LNCAP (cell line): ENCODE data around the gene PPP2R5D.

Experiments
- TF ChIP-seq, protein P1 (sequence below): fragments of 450-650 bp; IDR thresholded peaks from 2 replicates; pipeline ENCODE4 v1.5.1; 2017; ENCODE audit warnings: mild to moderate bottlenecking

PPP2R5D gene

DNA sequence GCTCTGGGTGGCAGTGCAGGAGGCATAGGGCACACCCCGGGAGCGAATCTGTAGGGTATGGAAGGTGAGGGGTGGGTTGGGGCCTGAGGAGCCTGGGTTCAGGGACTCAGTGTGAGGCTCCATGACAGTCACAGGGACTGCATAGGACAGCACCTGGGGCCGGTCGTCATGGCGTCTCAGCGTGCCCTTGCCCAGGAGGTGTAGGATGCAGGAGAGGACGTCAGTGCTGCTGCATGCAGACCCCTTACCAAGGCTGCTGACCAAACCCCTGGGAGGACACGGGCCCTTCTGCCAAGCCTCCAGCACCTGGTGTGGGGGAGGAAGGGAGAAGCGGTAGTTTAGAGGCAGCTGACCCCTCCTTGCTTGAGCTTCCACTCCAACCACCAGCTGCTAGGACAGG is 53.3 kb downstream of the PPP2R5D start:
- TF ChIP-seq, protein P1, sequence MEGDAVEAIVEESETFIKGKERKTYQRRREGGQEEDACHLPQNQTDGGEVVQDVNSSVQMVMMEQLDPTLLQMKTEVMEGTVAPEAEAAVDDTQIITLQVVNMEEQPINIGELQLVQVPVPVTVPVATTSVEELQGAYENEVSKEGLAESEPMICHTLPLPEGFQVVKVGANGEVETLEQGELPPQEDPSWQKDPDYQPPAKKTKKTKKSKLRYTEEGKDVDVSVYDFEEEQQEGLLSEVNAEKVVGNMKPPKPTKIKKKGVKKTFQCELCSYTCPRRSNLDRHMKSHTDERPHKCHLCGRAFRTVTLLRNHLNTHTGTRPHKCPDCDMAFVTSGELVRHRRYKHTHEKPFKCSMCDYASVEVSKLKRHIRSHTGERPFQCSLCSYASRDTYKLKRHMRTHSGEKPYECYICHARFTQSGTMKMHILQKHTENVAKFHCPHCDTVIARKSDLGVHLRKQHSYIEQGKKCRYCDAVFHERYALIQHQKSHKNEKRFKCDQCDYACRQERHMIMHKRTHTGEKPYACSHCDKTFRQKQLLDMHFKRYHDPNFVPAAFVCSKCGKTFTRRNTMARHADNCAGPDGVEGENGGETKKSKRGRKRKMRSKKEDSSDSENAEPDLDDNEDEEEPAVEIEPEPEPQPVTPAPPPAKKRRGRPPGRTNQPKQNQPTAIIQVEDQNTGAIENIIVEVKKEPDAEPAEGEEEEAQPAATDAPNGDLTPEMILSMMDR: no peak

DNA sequence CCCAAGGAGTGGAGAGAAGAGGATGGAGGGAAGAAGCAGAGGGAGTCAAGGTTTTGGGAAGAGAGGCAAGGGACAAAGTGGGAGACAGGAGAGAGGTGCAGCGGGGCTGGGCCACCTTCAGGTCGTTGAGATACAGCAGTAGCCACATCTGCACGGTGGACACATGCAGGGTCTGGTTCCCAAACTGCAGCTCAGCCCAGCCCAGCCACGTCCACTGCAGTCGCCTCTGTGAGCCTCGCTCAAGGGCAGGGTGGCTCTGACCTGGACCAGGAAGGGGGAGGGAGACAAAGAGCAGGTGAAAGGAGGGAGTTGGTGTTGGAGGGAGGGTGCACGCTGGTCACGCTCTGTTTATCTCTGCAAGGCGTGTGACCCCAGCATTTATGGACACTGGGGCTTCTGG is 54.4 kb downstream of the PPP2R5D start:
- TF ChIP-seq, protein P1: no peak

GRCh38 chr6:43040542-43041257 is 56.3 kb downstream of the PPP2R5D start:
- TF ChIP-seq, protein P1: no peak

- TF ChIP-seq, protein P1: no peak
Measured at GRCh38 chr6:43043310-43043709, 58.9 kb downstream of the PPP2R5D start.

DNA sequence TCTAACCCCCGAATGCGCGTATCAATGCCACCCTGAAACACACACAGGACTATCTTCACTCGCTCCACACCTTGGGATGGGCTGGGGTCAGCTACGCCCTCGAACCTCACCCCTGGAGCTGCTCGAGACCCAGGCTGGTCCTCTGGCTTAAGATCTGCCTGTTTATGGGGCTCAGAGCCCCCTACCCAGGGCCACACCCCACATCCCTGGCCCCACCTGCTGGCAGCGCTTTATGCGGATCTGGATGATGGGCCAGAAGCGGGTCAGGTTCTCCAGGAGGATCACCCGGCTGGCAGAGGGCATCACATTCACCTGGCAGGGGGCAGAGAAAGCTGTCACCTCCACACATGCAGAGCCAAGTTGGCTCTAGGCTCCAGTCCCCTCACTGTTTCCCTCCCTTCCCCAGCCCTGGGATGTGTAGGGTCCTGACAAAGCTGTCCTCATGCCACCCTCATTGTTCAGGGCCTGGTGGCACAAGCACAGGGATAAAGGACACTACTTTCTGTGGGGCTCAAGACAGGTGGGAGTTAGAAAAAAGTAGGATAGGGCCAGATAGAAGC is 61.1 kb downstream of the PPP2R5D start:
- TF ChIP-seq, protein P1: no peak

GRCh38 chr6:43047998-43048397 is 63.6 kb downstream of the PPP2R5D start:
- TF ChIP-seq, protein P1: no peak

GRCh38 chr6:43050981-43051380 is 66.6 kb downstream of the PPP2R5D start:
- TF ChIP-seq, protein P1: no peak
